Endometrial microvascular endothelial cells (primary cell): ENCODE results near the gene THOC2. TPM values are rescaled to one million over a fixed set of nuclear protein-coding genes. Genes with fewer than 3 reads are reported as not detected.
"Not testable (repeated sequence)": the region's sequence is repeated elsewhere in the genome, so short reads cannot be mapped to it uniquely, and the experiment has no call there.

Experiments
- in situ Hi-C: cut with HindIII; loops from 2 replicates; pipeline ENCODE4 v1.10.0; 2017; ENCODE audit warnings: low sequenced_read_pairs, low pct_unique_long_range_greater_than_20kb; ENCODE audit errors: inconsistent ontology term
- total RNA-seq: library from RNA; depleted of rRNA; stranded (reverse); fragments of >200 nt; gene quantifications from one replicate; pipeline ENCODE4 v1.2.3, GENCODE V29; 2015; ENCODE audit errors: inconsistent ontology term

Gene THOC2
- total RNA-seq, 1 donor from 2014 or later = 29.8 TPM

DNA sequence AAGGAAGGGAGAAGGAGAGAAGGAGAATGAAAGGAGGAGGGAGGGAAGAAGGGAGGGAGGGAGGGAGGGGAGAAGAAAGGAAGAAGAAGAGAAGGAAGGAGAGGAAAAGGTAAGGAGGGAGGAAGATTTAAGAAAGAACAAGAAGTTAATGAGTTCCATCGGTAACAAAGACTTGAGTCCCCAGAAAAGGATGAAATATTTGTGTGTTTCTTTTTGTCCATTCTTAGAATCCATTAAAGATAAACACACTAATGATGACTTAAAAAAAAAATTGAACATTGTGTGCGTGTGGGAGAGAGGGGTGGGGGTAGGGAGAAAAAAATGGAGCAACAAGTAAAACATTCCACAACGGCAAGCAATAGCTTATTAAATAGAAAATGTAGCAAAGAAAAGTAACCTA, 131.4 kb downstream of the THOC2 start:
- in situ Hi-C loops = no loop called here

DNA sequence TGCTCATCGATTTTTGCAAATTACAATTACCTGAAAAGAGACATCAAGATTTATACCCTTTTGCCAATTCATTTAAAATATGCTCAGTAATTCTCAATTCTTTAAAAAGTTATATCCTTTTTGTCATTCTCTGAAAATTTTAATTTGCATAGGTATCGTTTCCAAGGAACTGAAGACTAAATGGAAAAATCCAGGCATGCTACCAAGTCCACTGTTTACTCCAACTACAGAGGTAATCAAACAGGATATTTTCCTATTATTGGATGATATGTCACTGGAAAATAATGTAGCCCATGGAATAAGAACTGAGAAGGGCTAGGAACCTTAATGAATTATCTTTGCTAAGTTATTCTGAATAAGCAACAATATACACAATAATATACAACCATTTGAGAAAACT, 132.7 kb downstream of the THOC2 start:
- in situ Hi-C loops = no loop called here

DNA sequence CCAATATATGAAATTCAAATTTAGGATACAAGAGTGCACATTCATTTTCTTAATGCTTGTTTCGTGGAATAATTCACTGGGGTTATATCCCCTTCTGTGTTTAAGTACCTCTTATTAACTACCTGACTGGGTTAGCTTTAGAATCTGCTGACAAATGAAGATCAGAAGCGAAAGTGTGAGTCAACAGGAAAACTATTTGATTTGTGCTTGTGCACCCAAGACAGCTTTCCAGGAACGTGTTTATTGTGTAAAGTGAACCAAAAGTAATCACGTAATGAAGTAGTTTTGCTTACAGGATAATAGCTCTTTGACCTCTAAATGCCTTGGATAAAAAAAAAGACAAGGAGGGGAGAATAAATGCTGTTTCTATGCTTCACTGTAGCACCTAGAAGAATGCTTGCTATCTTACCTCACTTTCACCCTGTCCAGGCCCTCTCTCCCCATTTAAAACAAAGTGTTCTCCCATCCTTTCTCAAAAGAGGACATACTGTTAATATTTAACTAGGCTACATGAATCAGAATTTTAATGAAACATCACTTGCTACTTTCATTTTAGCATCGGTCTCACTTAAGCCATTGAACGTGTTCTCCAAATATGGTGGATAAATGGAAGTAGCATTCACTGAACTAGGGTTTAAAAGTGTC, 141.9 kb downstream of the THOC2 start:
- in situ Hi-C loops = no loop called here

DNA sequence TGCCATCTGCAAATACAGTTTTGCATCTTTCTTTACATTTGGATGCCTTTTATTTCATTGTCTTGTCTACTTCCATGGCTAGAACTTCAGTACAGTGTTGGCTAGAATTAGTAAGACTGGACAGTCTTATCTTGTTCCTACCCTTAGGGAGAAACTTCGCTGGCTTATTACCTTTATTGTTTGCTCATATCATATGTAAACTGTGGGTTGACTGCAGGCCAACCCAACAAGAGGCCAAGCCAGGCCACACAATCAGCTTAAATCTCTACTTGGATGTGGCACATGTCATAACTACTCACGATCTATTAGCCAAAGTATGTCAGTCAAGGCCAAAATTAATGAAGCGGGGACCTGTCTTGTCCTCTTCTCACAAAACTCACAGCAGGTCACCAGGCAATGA, 144.1 kb downstream of the THOC2 start:
- in situ Hi-C loops = no loop called here

DNA sequence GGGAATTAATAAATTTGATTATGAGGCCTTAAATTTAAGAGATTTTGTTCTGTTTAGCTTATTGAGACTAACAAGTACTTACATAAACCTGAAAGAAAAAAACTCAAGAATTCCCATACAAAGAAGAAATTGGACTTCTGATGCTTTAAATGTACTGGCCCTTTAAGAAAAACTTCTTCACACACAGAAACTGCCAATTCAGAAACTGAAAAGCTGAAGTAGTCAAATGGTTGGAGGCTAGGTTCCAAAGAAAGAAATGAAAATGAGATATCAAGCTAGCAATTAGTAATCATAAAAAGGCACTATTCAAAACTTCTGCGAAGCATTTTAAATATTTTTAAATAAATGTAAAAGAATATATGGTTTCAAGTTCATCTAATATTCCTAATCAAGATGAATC, 151.3 kb downstream of the THOC2 start:
- in situ Hi-C loops = no loop called here

DNA sequence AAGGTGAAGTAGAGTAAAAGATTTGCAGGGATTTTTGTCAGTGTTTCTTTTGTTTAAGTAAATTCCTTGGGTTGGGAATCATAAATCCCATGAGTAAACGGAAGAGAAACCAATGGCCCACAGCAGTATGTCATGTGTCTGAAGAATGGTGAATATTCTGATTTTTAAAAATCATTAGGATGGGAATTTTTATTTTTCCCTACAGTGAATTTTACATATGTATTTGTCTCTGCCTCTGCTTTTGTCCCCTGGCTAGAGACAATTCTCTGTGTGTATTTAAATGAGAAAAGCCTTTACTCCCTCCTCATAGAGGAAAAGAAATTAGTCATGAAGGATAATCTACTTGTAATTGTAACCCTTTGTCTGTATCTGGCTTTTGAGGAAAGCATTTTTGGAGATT, 152.1 kb downstream of the THOC2 start:
- in situ Hi-C loops = no loop called here

DNA sequence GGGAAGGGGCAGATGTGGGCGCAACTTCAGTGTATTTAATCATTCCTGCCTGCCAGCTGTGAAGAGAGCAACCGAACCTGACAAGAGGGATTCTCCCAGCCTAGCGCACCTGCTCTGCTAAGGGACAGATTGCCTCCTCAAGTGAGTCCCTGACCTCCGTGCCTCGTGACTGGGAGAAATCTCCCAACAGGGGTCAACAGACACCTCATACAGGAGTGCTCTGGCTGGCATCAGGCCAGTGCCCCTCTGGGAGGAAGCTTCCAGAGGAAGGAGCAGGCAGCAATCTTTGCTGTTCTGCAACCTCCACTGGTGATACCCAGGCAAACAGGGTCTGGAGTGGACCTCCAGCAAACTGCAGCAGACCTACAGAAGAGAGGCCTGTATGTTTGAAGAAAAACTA, 158.8 kb downstream of the THOC2 start:
- in situ Hi-C loops = not testable (repeated sequence)

DNA sequence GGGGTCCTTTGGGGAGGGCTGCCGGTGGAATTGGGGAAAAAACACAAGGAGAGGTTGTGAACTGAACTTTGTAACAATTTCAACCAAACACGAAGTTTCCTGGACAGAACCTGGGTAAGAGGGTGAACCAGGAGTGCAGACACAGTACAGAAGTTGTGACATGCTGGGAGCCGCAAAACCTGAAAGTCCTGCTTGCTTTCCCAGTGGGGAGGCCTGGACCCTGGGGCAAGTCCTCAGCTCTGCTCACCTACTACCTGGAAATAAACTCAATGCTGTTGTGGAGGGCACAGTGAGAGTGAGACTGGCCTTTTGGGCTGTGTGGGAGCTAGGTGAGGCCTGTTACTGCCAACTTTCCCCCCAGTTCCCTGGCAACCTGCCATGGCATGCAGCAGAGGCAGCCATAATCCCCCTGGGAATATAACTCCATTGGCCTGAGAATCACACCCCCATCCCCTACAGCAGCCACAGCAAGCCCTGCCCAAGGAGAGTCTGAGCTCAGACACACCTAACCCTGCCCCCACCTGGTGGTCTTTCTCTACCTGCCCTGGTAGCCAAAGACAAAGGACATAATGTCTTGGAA, 162.8 kb downstream of the THOC2 start:
- in situ Hi-C loops = no loop called here

DNA sequence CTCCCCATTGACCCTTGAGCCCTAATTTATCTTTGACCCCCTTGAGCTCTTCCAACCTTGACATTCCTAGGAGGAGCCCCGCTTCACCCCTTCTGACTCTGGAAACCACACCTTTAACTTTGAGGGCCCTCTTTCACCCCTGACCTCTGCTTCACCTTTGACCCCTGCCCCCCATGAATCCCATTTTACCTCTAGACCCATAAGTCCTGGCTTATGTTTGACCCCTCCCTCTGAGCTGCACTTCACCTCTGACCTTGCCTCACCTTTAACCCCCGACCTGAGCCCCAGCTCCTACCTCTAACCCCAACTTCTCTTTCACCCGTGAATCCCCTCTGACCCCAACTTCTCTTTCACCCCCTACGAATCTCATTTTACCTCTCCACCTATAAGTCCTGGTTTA, 169.7 kb downstream of the THOC2 start:
- in situ Hi-C loops = no loop called here

DNA sequence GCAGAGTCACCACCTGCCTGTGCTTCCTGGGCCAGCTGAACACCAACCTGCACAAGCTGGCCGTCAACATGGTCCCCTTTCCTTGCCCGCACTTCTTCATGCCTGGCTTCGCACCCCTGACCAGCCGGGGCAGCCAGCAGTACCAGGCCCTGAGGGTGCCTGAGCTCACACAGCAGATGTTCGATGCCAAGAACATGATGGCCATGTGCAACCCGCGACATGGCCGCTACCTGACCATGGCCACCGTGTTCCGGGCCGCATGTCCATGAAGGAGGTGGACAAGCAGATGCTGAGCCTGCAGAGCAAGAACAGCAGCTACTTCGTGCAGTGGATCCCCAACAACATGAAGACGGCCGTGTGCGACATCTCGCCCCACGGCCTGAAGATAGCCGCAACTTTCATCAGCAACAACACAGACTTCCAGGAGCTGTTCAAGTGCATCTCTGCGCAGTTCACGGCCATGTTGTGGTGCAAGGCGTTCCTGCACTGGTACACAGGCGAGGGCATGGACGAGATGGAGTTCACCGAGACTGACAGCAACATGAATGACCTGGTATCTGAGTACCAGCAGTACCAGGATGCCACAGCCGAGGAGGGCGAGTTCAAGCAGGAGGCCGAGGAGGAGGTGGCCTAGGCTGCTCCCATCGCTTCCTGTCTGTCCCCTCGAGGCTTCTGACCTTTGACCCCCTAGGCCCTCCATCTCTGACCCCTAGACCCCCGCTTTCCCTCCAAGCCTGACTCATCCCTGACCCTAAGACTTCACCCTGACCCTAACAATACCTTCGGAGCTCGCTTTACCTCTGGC, 170.3 kb downstream of the THOC2 start:
- in situ Hi-C loops = no loop called here

DNA sequence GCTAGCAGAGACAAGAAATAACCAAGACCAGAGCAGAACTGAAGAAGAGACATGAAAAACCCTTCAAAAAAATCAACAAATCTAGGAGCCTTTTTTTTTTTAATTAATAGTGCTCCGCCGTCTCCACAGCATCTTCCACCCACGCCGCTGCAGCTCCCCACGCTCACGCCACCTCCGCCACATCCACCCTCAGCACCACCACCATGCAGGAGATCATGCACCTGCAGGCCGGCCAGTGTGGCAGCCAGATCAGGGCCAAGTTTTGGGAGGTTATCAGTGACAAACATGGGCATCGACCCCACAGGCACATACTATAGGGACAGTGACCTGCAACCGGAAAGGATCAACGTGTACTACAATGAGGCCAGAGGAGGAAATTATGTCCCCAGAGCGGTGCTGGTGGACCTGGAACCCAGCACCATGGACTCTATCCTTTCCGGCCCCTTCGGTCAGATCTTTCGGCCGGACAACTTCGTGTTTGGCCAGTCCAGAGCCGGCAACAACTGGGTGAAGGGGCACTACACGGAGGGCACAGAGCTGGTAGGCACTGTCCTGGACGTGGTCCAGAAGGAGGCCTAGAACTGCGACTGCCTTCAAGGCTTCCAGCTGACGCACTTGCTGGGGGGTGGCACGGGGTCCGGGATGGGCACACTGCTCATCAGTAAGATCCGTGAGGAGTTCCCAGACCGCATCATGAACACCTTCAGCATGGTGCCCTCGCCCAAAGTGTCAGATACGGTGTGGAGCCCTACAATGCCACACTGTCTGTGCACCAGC, 171.2 kb downstream of the THOC2 start:
- in situ Hi-C loops = no loop called here

DNA sequence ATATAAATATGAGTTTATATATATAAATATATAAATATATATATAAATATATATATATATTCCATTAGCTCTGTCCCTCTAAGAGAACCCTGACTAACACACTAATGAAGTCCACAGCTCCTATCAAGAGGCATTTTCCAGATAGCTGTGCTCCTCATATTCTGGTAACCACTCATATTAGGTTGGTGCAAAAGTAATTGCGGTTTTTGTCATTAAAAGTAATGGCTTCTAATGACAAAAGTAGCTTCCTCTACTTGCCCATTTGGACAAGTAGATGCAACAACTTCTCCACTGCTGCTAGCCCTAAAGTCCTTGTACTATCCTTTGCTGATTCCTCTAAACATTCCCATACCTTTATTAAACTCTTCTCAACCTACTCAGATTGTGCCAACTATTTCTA, 182.0 kb downstream of the THOC2 start:
- in situ Hi-C loops = no loop called here

Other genes starting within 250 kb of the THOC2 start
- gene XIAP, start 127.0 kb upstream of the THOC2 start, total RNA-seq = 23.3 TPM
- gene STAG2, start 228.7 kb upstream of the THOC2 start, total RNA-seq = 43.3 TPM